Muscle of arm (tissue), 12 donors: ENCODE data around the gene MAST2. TPM values are rescaled to one million over a fixed set of nuclear protein-coding genes. Genes with fewer than 3 reads are reported as not detected.
"Not testable (repeated sequence)": the region's sequence is repeated elsewhere in the genome, so short reads cannot be mapped to it uniquely, and the experiment has no call there.

Source experiments
- DNase-seq: peaks from one replicate; pipeline ENCODE4 v3.0.0-alpha.2; 2013
- polyA plus RNA-seq, 12 donors: library from polyadenylated mRNA; unstranded; fragments of 120-200 nt; gene quantifications; one replicate each; pipeline ENCODE4 v1.2.1, GENCODE V29; 2013; ENCODE audit not compliant: insufficient read length in 12 of 12

Gene MAST2
- polyA plus RNA-seq, 12 donors = 62.1 to 98.1 (median 78.3) TPM; not detected in 1

- DNase-seq = not testable (repeated sequence)
Measured at GRCh38 chr1:45932205-45932604, 128.8 kb downstream of the MAST2 start.

GRCh38 chr1:45934947-45935346, 131.5 kb downstream of the MAST2 start:
- no peak for DNase-seq

GRCh38 chr1:45938029-45938428, 134.6 kb downstream of the MAST2 start:
- no peak for DNase-seq

GRCh38 chr1:45942411-45942810, 139.0 kb downstream of the MAST2 start:
- no peak for DNase-seq

DNA sequence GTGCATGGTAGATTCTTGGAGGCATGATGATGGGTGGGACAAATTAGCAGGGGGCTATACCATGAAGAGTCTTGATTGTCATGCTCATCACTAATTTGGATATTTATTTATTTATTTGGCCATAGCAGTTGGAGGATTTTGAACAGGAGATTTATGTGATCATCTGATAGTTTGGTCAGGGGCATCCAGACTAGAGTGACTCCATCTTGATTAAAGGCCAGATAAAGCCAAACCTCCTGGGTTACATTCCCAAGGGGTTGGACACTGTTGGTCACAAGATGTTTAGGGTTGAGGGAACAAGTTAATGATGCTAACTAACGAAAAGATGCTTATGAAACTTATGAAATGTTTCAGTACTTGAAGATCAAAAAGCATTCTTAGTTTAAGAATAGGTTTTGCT, 139.8 kb downstream of the MAST2 start:
- DNase-seq = no peak

DNA sequence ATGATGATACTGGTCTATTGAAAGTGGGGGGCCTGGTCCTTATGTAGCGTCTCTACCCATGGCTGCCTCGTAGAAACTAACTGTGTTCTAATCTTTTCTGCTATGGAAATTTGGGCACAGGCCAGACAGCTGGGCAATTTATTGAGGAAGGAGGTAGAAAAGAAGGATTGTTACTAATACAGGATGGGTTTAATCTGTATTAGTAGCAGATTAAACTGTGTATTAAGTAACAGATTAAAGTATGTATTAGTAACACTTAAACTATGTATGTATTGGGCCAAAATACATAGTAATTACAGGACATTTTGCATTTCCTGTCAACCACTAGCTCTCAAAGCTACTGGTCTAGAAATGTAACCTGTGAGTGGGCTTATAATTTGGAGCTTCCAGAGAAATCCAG, 142.0 kb downstream of the MAST2 start:
- peak; percentile 7 for DNase-seq

DNA sequence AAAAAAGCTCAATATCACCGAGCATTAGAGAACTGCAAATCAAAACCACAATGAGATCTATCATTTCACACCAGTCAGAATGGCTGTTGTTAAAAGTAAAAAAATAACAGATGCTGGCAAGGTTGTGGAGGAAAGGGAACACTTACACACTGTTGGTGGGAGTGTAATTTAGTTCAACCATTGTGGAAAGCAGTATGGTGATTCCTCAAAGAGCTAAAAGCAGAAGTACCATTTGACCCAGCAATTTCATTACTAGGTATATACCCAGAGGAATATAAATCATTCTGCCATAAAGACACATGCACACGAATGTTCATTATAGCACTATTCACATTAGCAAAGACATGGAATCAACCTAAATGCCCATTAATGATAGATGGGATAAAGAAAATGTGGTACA, 146.1 kb downstream of the MAST2 start:
- not testable (repeated sequence) for DNase-seq

- no peak for DNase-seq
Measured at GRCh38 chr1:45952072-45952471, 148.7 kb downstream of the MAST2 start.

DNA sequence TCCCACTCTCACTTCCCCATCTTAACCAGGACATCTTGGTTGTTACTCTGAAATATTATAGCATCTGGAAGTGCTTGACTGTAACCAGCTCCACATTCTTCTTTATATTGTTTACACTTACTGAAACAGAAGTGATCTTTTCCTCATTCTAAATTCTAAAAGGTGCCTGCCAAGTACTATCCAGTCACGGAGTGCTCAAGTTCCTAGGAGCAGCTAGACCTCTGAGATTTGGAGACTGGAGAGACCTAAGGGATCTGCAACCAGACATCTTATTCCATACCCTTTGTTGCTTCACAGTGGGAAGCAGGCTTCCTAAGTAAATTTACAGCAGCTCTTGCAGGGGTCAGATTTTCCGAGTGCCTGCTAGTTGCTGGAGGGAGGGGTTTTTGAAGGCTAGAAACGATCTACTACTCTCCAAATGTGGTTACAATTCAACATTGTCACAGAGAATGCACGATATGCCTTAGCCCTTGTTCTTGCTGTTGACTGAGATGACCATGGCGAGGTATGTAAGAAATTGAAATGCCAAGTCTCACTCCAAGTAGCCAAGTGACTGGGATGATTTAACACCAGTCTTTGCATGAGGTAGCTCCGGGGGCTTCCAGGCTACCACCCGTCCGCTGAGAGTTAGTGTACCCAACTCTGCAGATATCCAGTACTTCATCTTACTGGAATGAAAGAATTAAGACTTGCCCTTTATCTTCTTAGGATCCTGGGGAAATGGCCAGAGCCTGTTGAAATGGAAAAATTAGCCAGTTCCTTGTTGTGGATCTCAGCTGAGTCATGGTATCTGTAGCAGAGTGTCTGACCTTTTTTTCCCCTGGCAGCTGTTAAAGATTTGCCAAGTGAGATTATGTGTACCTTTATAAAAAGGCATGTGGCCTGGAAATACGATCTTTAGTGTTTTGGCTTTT, 150.8 kb downstream of the MAST2 start:
- peak; percentile 16 for DNase-seq

GRCh38 chr1:45957684-45958083, 154.3 kb downstream of the MAST2 start:
- DNase-seq = no peak

DNA sequence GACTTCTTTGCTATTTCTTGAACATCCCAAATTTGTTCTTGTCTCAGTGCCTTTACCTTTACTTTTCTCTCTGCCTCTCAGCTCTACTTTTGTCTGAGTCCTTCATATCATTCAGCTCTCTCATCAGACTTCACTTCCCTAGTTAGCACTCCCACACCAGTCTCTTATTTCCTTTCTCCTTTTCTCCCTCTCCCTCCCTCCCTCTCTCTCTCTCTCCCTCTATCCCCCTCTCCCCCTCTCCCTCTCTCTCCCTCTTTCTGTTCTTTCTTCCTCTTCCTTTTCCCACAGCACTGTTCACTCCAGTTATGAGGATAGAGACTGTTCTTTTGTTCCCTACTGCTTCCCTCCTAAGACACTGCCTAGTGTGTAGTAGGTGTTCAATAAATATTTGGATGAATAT, 154.9 kb downstream of the MAST2 start:
- DNase-seq = no peak

DNA sequence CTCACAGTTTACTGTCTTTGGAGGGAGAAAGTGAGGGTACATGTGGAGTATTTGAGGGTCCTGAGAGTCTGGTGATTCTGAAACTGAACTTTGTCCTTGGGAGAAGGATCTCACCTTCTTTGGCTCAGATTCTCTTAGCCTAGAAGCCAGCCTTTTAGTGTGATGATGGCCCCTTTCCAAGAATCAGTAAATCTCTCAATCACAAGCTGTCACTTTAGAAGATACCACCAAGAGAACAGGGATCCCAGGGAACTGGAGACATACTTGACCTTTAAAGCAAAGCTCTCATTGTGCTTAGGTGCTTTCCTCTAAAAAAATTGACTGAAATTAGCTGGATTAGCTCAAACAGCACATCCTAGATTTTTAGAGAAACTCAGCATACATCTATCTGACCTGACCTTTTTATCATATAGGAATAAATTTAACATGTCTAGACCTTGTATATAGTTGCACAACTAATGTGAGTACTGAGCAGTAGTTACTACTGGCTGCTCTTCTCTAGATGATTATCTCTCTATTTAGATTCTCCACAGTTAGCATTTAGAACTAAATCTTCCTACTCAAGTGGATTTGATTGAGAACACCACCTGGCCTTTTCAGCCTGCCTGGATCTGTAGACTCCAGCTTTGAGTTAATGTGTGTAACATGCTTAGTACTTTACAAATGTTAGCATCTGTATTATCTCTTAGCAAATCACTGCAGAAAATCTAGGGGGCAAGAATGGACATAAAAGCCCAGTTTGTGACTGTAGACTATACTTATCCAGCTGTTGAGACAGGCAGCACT, 157.7 kb downstream of the MAST2 start:
- DNase-seq = no peak

GRCh38 chr1:45961936-45962335, 158.5 kb downstream of the MAST2 start:
- DNase-seq = not testable (repeated sequence)

GRCh38 chr1:45968941-45969666, 165.7 kb downstream of the MAST2 start:
- no peak for DNase-seq

DNA sequence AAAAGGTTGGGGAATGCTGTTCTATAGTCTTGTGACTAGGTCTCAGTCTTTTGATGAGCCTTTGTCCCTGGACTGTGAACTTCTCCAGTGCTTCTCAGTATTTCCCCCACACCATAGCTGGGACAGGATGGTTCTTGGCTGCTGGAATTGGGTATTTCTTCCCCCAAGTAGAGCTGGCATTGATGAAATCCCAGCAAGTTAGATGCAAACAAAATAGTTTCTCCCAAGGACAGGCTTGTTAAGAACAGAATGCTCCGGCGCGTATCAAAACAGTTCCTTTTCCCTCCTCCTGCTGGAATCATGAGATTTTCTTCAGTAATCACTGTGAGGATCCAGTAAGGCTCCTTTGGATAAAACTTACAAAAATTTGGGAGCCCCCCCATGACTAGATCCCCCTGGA, 166.5 kb downstream of the MAST2 start:
- no peak for DNase-seq

DNA sequence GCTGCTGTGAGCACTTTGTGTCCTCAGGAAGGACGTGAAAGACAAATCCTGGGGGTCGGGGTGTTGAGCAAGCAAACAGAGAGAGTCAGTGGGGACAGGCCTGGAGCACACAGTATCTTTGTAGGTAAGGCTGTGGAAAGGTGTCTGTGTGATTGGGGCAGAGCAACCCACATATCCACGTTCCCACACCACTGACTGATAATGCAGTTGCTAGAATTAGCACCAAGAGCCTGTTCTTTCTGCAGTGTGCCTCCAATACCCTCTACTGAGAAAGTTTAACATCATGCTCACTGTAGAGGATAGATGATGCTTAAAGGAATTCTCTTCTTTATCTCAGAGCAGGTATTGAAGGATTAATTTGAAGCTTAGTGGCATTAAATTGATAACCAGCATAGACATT, 167.9 kb downstream of the MAST2 start:
- DNase-seq = no peak

- DNase-seq = no peak
Measured at GRCh38 chr1:45971922-45972531, 168.6 kb downstream of the MAST2 start.

DNA sequence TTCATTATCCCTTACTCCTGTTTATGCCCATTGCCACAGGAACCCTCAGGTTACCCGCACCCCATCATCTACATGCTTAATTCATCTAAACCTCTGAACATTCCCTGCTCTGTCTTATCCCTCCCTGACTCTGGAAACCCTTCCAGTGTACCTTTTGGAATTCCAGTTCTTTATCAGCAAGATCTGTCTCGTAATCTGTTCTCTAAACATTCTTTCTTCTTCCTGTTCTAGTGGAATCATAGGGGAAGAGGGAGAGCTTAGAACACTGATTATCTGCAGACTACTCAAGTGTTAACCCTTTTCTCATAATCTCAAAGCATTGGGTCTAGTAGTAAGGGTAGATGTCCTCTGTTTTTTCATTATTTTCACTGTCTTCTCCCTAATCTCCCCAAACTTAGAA, 169.2 kb downstream of the MAST2 start:
- no peak for DNase-seq

GRCh38 chr1:45973121-45973520, 169.7 kb downstream of the MAST2 start:
- no peak for DNase-seq

GRCh38 chr1:45974541-45975269, 171.3 kb downstream of the MAST2 start:
- DNase-seq = no peak

DNA sequence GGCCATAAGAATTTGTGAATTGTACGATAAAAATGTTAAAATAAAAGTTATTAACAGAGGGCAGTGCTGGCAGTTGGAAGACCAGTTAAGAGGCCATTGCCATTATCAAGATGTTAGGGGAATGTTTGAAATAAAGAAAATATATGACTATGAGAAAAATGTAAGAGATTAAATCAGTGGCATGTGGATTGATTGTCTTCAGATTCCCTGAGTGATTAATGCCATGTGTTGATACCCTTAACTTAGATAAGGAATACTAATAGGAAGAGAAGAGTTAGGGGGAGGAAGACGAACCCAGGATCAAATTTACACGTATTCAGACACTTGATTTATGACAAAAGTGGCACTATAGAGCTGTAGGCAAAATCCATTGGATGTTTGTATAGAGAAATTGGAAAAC, 173.2 kb downstream of the MAST2 start:
- no peak for DNase-seq
